H4 (cell line): ENCODE measurements around the gene VGLL4. TPM values are rescaled to one million over a fixed set of nuclear protein-coding genes. Genes with fewer than 3 reads are reported as not detected.

Experiments used
- DNase-seq: peaks from one replicate; pipeline ENCODE4 v3.0.0-alpha.2; 2015; ENCODE audit warnings: low spot score
- total RNA-seq: library from RNA; depleted of rRNA; stranded (reverse); fragments of >200 nt; shearing (Covaris generic); gene quantifications from 2 replicates; pipeline ENCODE4 v1.2.3, GENCODE V29; 2014

Gene VGLL4
- total RNA-seq, 1 experiment from 2014 or later, result 30.8 TPM

DNA sequence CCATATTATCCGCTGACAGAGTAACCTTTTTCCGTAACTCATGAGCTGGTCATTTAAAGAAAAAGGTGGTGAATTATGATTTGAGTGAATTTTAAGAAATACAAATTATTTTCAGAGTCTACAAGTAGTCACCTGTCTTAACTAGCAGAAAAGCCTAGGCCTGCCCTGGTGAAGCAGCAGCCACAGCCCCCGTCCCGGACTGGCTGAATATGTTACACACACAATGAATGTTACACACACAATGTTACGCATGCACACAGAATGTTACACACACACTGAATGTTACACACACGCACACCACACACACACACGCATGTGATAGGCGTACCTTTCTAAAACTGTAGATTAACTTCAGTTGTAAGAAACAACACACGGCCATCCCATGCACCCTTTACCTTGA is 77.8 kb downstream of the VGLL4 start:
- DNase-seq, result no peak

DNA sequence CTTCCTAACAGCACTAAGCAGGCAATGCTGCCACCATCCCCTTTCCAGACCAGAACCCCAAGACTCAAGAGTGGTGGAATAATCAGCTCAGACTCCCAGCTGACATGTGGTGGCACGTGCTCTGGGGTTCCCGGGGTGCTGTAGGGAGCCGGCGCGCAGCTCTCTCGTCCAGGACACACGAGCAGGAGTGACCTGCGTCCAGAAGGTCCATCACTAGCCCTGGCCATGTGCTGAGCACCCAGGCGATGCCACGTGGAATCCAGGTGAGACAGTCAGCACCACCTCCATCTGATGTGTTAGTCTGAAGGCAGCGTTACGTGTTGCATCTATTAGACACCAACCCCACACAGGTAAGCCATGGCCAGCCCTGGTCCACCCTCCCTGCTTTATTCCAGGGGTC is 78.2 kb downstream of the VGLL4 start:
- DNase-seq, result no peak

DNA sequence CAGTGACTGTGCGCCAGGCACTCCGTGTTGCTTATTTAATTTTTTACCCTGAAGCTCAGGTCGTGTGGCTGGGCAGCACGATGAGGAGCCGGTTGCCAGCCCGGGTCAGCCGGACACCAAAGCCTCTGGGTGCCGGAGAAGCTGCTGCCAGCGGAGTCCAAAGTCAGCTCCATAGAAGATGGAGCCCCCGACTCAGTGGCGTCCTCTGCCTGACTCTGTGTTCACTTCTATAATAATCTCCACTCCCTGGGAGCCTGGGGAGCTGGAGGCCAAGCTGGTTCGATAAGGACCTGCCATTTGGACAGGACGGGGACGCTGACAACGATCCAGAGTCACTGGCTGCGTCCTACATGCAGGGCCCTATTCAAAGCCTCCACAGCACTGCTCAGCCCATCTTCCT is 78.6 kb downstream of the VGLL4 start:
- no peak for DNase-seq

DNA sequence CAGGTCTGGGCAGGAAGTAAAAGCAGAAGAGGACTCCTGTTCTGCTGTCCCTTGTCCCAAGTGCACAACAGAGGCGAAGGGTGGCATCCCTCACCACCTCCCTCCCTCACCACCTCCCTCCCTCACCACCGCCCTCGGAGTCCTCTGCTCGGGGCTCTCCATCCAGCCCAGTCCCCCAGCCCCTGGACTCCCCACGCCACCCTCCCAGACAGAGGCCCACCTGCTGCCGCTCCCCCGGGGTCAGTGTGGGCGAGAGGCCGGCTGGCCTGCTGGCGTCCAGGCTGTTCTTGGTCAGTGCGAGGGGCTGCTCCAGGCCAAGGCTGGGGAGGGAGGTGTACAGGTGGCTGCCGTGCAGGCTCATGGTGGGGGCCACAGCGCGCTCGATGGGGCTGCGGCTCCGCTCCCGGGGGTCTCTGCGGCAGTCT is 79.1 kb downstream of the VGLL4 start:
- no peak for DNase-seq

DNA sequence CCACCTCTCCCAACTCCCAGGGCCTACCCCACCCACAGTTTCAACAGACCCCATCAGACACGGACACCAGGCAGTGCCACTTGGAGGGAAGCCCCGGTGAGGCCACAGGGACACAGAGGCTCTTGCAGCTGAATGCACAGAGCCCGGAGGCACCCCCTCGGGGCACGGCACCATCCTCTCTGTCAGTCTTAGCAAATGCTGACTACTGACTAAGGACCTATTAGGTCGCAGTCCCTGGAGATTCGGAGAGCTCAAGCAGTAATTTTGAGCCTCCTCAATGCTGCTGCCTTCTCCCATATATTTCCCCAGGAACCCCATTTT is 79.9 kb downstream of the VGLL4 start:
- DNase-seq, result no peak

DNA sequence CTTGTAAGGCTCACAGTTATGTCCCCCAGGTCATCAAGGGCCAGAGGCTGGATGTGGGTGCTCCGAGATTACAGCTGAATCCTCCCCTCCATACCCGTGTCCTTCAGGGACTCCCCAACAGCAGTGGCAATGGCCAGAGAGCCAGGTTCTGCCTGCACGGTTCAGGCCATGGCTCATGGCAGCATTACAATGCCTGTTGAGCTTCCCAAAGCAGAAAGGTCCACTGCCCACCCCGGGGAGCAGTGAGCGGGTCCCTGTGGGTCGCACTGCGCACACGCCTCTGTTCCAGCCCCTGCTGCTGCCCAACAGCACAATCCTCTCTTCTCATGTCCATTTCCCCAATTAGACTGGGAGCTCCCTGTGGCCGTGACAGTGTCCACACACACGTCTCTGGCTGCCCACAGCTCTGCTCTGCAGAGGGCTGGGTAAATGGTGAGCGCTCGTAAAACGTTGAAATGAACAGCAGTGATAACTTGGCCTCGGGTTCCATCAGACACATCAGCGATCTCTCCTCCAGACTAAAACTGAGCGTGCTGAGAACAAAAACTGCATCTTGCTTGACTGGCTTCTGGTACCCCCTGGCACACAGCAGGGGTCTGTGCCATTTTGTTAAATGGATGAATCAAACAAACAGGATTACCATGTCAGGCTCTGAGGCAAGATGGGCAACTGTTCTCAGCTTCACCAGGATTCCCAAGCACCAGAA is 80.4 kb downstream of the VGLL4 start:
- no peak for DNase-seq

DNA sequence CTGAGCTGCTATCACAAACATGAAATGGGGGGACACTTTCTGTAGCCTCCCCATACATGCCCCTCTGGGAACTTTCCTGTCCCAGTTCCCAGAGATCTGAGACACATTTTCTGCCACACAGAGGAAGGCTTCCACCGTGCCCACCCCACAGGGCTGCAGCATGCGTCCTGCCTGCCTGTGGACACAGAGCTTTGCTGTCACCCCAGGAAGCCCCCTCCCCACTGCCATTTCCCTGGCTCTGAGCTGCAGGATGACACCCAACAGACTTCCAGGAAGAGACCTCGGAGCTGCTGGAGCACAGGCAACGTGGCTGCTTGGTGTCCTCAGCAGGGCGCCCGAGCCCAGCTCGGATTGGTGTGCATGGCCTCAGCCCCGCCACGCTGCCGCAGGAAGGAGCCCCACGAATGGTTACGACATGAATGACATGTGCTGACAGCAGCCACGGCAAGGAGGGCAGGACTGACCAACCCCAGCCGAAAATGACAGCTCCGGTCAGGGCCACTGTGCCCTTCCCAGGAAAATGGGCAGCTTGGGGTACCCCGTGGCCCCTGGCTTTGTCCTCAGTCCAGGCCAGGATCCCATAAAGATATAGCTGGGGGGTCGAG is 81.3 kb downstream of the VGLL4 start:
- DNase-seq, result no peak

DNA sequence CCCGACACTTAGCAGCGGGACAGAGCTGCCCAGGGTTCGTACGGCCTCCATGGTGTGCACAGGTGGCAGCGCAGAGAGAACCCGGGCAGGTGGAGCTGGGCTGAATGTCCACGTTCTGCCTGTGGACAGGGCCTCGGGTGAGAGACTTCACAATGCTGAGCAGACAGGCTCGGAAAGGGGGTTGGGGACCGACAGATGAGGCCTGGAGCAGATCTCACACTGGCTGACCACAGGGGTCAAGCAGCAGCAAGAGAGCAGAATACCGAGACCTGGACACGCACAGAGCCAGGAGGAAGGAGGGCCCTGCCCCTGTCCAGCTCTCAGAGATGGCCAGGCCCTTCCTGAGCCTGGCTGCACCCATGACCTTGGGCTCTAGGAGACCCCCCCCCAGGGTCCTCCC is 83.0 kb downstream of the VGLL4 start:
- DNase-seq, result no peak

DNA sequence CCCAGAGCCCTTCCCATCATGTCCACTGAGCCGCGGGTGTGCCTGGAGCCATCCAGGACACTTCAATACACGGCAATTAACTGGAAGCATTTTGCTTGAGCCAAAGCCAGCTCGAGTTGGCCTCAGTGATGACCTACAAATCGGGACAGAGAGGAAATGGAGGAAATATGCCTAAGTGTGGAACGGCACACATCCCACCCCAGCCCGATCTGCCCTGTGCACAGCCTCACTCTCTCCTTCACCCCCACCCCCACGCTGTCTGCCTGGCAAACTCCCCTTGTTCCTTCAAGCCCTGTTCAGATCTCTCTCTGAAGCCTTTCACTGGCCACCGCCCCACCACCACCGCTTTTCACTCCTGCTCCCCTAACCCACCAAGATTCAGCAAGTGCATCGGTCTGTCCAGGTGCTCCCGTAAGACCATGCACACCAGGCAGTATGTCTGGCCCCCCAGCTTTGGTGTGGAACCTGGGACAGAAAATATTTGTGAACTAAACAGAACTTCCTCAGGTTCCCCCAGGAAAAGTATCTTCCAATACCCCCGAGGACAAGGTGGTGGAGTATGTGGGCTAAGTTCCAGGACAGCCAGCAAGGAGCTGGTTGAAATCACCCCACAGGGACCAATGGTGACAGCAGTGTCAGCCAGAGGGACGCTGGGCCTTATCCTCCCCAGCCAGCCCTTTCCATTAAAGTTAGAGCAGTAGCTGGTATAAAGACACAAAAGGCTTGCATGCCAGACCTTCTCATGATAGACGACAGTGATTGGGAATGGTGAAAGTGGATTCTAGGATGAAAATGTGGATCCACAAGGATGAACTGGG is 83.7 kb downstream of the VGLL4 start:
- DNase-seq, result no peak

DNA sequence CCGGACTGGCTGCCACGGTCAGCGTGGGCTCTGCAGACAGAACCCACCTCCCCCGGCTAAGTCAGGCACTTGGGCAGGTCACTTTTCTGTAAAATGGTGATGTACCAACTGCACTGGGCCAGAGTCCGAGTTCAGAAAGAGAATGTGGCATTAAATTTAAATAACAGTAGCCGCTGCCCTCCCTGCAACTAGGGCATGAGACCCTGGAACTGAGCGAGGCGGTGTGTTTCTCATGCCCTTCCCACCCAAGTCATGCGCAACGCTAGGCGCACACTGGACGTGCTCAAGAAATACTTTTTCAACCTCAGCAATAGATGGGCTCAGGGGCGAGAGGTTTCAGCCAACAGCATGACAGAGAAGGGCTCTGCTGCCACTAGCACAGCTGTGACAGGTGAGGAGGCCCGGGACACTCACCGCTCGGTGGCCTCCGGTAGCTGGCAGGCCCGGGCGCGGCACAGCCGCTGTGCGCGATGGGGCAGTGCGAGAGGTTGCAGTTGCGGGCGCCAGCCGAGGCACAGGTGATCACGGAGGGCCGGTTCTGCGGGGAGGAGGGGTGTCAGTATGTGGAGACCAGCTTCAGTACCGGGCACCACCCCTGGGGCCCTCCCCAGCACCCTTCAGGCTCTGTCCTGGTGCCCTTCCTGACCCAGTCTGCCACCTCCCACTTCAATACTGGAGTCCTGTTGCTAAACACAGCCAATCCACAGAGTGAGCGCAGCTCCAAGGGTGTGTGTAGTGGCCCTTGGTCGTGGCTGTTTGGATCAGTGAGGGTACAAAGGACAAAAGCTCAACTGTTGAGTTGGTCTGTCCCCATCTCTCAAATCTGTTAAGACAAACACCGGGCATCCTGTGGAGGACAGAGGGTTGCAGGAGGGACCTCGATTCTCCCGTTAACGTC is 84.5 kb downstream of the VGLL4 start:
- no peak for DNase-seq

DNA sequence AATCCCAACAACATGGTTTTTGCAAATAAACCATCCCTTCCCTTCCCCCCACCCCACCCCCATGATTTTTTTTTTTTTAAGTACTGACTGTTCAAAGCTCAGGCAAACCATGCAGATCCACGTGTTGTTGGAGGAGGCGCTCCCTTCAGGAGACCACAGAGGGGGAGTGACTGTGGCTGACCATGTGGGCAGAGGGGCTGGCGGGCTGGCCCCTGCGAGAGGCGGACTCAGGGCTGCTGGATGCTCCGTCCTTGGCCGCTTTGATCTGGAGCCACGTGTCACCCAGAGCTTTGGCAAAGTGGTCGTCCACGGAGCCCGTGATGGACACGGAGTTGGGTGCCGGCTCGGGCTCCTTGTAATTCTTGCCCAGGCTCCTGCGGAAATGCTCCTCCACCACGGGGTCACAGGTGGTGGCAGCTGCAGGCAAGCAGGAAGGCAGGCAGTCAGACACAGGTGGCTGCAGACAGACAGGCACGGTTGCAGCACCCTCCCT is 85.3 kb downstream of the VGLL4 start:
- no peak for DNase-seq

DNA sequence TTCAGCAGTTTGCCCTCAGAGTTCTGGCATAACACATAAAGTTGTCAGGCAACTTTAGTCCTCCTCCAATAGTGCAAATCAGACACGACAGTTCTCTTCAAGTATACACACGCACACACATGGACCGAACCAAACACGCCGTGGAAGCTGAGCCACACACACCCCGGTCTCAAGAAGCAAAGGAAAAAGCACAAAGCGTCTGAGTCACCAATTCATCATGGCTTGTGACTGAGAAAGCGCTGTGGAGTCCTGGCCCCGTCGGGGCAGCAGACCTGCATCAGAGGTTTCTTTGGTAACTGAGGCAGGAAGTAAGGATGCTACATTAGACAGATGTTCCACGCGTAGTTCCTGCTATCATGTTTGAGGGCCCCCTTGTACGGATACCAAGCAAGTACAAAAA is 85.7 kb downstream of the VGLL4 start:
- no peak for DNase-seq

DNA sequence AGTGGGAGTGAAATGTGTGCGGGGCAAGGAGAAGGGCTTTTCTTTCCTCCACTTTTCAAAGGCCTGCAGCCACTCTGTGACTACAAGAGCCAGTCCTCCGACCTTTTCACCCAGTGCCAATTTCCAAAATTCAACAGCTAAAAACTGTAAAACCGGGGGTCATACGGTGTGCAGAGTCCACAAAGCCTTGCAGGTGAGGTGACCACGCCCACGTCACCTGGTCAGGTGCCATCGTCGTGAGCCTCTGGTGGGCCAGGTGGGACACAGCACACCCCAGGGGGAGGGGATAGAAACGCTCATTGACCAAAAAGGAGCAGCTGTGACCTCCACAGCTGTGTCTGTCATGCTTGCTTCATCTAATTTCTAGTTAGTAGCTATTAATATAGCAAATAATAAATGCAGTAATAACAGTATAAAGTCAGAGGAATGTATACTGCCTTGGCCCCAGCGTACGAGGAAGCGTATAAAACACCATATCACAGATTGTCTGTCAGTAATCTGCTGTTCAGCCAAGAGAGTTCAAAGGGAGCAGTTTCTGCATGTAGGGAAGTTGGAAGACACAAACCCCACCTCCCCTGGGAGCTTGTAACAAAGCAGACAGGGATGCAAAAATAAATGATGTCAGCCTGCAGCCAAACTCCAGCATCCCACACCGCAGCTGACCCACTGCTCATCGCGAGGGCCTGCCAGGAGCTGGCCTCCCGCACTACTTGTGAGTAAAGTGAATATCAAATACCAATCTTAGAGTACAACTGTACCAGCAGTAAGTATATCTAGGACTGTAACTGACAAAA is 86.7 kb downstream of the VGLL4 start:
- no peak for DNase-seq

DNA sequence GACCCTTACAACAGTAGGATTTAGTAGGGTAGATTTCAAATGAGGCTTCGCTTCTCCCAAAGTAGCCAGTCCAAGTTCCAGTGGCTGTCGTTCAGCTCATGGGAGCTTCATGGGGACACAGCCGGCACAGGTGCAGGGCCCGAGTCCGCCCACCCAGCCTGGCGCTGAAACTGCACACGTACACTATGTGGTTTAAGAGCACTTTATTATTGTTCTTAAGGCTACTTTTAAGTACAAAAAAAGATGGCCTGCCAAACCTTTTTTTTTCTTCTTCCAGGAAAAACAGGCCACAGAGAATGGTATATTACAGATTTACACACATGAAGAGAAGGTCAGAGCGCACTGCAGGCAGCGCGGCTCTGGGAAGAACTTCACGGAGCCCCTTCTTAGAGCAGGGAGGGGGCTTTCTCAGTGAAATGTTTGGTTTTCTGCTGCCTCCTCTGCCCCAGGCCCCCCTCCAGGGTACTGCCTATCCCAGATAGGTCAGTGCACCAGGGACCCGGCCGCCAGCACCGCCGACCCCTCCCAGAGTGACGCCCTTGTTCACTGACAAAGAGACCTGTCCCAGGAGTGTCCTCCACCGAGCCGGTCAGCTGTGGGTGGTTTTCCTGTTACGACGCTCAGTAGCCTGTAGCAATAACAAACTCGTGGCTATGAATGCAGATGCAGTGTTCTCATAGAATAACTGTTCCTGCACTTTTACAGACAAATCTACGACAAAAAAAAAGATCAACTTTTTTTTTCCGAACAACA is 87.7 kb downstream of the VGLL4 start:
- DNase-seq, result no peak

DNA sequence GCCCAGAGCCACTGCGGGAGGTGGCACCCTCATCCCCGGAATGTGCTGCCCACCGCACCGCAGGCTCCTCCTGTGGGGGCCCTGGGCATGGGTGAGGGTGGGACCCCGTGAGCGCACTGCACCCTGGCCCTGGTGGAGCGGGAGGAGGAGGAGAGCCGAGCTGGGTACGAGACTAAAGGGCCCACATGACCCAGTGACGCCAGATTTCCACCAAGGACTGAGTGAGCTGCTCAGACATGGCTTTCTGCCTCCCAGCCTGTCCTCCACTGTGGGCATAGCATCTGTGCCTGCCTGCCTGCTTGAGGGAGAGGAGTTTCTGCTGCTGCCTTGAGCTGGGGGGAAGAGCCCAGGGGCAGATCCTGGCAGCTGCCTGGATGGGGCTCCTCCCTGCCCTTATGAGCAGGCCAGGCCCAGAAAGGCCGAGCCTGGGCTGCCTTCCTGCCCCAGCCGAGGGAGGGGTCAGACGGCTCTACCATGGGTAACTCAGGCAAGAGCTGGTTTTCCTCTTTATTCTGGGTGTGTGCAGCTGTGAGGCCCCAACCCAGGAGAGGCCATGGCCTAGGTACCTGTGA is 88.4 kb downstream of the VGLL4 start:
- DNase-seq, result no peak

DNA sequence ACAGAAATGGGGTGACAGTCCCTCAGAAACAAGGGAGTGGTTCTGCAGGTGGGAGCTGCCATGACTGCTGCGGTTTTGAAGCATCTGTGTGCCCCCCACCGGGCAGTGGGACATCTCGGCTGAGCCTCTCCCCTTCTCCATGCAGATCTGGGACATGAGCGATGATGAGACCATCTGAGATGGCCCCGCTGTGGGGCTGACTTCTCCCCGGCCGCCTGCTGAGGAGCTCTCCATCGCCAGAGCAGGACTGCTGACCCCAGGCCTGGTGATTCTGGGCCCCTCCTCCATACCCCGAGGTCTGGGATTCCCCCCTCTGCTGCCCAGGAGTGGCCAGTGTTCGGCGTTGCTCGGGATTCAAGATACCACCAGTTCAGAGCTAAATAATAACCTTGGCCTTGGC is 89.0 kb downstream of the VGLL4 start:
- DNase-seq, result no peak

DNA sequence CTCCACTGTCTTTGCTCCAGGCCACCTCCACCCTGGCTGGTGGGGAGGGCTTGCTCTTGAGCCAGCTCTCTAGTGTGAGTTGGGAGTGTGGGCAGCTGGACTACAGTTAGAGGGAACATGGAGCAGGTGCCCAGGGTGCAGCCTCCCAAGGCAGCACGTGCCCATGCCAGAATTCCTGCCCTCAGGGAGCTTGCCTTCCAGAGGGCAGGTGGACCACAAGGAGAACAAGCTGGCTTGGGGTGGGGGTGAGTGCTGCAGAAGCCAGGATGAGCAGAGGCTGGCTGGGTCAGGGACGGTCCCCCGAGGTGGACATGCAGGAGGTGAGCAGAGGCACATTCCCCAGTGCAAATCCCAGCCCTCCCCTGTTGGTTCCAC is 89.5 kb downstream of the VGLL4 start:
- no peak for DNase-seq

DNA sequence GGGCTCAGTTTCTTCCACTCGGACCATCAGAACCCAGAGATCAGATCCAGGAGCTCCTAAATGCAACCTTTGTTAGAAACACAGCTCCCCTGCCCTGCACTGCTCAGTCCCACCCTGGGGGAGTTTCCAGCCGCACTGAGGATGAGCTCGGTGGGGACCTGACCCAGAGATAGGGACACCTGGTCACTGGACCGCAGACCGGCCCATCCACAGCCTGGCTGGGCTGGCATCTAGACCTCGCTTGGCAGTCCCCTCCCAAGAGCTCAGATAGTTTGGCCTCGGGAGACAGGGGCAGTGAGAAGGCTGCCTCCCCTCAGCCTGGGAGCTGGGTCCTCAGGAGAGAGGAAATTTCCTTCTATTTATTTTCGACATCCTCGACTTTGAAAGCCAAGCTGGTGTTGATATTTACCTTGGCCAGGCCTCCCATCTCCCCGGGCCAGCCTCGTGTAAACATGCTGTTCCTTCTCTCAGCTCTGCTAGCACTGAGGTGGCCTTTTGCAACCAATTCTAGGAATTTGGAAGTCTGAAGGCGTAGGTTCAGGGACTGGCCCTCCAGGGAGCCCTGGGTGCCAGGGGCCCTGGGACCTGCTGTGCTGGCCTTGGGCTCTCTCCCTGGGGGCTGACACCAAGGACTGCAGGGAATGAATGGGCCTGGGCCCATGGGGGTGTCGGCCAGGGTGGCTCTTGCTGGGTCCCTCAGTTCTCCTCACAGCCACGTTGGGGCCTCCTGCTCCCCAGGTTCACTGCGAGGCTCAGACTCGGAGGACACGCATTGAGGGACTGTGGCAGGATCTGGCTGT is 90.1 kb downstream of the VGLL4 start:
- DNase-seq, result no peak
